GM10847 (cell line): ENCODE results near the gene CAMKMT.

ENCODE experiments used
- POLR2A ChIP-seq: IDR thresholded peaks from 2 replicates; pipeline ENCODE4 v1.6.1; 2011; ENCODE audit not compliant: insufficient read length; ENCODE audit errors: extremely low read depth

Gene CAMKMT

GRCh38 chr2:44751754-44752479, 390.2 kb downstream of the CAMKMT start:
- TF ChIP-seq POLR2A, result no peak

DNA sequence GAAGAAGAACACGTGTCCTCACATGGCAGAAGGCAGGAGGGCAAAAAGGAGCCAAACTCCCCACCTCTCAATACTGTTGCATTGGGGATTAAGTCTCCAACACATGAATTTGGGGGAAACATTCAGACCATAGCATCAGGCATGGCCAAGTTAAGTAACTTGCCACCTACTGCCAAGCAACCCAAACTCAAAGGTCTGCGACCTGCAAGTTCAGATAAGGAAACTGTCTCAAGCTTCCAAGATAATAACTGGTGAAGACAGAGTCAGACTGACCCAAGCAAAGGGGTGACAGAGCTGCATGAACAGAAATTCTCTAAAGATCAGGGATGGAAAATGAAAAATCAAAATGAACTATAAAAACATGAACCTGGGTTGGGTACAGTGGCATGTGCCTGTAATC, 391.0 kb downstream of the CAMKMT start:
- no peak for TF ChIP-seq POLR2A

DNA sequence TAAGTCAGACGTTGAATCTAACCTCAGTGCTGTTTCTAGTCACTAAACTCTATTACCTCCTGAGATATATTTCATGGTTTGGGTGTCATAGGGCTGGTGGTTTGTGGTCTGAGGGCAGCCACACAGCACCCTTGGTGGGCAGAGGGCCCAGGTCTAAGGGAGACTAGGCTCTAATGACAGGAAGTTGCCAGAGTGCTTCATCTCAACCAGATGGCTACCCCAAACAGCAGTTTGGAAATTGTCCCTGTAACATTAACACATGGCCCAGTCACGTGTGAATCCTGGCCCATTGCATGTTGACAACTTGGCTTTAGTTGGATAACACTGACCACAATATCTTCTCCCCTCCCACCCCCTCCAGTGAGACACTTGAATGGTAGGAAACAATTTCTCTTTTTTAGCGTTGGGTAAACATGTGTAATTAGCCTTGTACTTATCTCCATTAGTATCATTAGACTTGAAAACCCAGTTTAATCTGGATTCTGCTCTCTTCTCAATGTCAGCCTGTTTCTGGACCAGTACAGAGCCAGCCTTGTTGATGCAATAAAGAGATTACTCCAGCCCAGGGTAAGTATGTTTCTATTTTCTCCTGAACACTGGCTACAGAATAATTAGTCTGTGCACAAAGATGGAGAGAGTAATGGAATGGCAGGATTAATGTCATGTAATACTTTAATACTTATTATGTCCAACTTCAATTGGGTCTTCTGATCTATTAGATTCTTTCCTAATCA, 392.0 kb downstream of the CAMKMT start:
- TF ChIP-seq POLR2A, result no peak

GRCh38 chr2:44758591-44758990, 396.8 kb downstream of the CAMKMT start:
- no peak for TF ChIP-seq POLR2A

- TF ChIP-seq POLR2A, result no peak
Observed at GRCh38 chr2:44759823-44760222, 398.1 kb downstream of the CAMKMT start.

- no peak for TF ChIP-seq POLR2A
Observed at GRCh38 chr2:44763275-44763782, 401.6 kb downstream of the CAMKMT start.

- no peak for TF ChIP-seq POLR2A
Observed at GRCh38 chr2:44766220-44766619, 404.5 kb downstream of the CAMKMT start.

- no peak for TF ChIP-seq POLR2A
Observed at GRCh38 chr2:44766777-44767176, 405.0 kb downstream of the CAMKMT start.

GRCh38 chr2:44767691-44768090, 405.9 kb downstream of the CAMKMT start:
- no peak for TF ChIP-seq POLR2A

DNA sequence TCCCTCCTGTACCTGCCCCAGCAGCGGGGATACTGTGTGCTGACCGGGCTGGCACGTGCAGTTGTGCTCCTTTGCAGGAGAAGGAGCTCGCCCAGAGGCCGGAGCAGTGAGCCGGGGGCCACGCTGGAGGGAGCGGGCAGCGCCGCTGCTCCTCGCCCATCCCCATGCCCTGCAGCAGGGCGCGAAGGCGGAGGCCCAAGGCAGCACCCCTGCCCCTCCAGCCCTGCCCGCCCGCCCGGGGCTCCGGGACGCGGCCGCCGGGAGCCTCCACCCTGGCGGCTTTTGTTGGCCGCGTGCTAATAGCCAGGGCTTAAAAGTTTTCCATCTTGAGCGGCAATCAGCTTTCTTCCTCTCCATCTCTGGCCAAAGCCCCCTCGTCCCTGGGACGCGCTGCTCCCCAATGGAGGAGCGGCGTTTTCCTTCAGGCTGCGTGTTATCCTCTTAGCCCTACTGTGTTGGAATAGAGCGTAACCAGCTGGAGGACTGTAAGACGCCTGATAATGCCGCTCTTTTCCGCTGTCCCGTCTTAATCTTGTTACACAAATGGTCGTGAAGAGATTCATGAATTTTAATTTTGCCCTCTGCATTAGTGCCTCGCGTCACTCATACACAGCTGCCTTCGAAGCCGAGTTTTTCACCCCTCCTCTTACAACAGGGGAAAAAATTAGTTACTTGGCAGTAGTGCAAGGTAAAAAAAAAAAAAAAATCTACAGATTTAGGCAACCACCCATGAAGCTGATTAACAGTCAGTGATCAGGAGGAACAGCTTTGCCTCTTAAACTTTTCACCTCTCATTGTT, 406.9 kb downstream of the CAMKMT start:
- TF ChIP-seq POLR2A, result no peak

DNA sequence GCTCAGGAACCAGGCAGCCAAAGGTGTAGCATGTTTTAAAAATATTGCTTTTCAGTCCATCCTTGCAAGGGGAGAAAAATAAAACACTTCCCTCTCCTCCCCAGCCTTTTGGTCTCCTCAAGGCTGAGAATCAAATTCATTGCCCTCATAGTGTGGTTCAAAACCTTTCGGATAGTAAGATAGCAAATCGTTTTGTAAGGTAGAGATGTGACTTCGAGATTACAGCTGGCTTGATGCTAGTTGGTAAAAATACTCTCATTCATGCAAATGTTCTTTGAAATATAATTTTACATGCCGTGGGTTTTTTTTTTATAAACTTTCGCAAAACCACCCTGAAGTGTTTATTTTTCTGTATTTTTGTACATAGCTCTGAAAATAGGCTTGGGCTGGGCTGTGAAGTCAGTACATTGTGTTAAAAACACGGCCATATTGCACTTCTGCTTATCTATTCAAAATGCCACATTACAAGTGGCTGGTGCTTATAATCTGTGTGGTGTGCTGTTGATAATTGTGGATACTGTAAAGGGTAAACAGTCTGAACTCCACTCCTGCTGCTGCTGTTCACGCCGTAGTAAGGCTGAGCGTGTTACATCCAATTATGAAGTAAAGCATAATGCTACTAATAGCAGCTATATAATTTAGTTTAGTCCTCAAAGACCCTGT, 407.7 kb downstream of the CAMKMT start:
- no peak for TF ChIP-seq POLR2A

DNA sequence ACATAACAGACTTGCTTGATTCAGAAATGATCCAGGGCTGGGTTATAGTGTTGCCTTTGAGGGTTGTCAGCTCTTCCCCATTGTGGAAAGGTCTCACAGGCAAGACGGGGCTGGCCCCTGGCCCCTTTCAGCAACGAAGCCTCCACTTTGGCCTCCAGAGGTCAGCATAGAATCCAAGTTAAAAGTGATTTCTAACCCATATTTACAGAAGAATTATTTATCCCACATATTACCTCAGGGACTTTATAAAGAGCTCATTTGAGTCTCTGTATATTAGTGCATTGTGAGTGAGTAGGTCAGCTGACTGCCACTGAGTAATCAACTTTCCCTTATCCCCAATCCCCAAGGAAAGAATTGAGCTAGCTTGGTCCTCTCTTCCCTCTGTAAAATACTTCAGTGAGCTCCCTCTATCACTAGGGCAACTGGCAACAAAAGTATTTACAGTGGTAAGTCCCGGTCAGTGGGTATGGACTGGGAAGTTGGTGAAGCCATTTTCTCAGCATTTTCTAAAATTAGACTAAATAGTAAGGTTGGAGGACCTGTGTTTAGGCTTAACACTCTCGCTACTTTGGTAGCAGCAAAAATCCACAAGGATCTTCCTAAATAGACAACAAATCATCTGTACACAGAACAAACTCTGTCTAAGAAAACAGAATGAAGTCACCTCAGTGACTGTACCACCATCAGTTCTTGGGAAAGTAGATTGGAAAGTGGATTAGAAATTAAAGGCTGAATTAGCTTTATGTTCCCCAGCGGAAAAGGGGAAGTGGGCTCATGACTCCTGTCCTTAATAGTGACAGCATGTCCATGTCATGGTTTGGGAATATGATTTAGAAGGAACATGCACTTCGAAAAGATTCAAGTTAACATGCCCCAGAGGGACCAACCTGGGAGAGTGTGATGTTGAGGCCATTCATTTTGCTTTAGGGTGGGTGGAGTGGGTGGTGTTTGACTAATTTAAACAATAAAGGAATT, 408.8 kb downstream of the CAMKMT start:
- TF ChIP-seq POLR2A, result no peak

DNA sequence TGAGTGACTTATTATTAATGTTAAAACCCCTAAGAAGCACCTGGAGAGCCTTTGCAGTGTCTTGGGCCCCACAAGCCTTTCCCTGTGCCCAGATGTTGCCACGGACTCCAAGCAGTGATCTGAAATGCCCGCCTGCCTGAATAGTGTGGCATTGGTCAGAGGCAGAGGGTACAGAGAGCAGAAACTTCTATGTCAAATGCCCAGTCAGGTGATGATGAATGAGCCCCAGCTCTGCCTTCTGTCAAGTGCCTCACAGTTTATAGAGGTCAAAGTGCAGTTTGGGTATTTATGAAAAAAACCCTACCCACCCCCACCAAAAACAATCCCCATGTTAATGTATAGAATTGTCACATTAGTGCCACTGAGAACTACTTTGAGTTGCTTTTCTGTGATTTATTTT, 409.8 kb downstream of the CAMKMT start:
- no peak for TF ChIP-seq POLR2A

DNA sequence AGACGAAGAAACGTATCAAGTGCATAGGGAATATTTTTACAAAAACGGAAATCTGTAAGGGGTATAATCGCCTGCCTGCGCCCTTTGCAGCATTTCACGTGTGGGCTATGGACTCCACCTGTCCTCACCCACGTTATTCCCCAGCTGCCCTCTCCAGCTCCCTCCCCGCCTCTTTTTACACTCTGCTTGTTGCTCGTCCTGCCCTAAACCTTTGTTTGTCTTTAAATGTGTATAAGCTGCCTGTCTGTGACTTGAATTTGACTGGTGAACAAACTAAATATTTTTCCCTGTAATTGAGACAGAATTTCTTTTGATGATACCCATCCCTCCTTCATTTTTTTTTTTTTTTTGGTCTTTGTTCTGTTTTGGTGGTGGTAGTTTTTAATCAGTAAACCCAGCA, 410.4 kb downstream of the CAMKMT start:
- TF ChIP-seq POLR2A, result no peak
